GM12872 (cell line): ENCODE measurements around the gene M6PR.

Experiments
- TF ChIP-seq, protein P1 (sequence below): IDR thresholded peaks from 3 replicates; pipeline ENCODE4 v1.5.1; 2011; ENCODE audit warnings: low read depth, mild to moderate bottlenecking, low read length, moderate library complexity; ENCODE audit not compliant: insufficient read depth

Gene M6PR

DNA sequence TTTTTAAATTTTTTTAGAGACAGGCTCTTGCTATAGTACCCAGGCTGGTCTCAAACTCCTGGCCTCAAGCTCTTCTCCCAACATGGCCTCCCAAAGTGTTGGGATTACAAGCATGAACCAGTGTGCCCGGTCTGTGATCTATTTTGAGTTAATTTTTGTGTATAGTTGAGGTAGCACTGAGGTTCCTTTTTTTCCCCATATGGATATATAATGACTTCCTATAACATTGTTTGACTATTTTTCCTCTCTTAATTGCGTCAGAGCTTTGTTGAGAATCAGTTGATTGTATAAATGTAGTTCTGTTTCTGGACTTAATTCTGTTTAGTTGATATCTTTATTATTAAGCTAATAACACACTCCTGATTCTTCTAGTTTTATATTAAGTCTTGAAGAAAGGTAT is 8.6 kb upstream of the M6PR start:
- TF ChIP-seq, protein P1, sequence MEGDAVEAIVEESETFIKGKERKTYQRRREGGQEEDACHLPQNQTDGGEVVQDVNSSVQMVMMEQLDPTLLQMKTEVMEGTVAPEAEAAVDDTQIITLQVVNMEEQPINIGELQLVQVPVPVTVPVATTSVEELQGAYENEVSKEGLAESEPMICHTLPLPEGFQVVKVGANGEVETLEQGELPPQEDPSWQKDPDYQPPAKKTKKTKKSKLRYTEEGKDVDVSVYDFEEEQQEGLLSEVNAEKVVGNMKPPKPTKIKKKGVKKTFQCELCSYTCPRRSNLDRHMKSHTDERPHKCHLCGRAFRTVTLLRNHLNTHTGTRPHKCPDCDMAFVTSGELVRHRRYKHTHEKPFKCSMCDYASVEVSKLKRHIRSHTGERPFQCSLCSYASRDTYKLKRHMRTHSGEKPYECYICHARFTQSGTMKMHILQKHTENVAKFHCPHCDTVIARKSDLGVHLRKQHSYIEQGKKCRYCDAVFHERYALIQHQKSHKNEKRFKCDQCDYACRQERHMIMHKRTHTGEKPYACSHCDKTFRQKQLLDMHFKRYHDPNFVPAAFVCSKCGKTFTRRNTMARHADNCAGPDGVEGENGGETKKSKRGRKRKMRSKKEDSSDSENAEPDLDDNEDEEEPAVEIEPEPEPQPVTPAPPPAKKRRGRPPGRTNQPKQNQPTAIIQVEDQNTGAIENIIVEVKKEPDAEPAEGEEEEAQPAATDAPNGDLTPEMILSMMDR, result no peak

DNA sequence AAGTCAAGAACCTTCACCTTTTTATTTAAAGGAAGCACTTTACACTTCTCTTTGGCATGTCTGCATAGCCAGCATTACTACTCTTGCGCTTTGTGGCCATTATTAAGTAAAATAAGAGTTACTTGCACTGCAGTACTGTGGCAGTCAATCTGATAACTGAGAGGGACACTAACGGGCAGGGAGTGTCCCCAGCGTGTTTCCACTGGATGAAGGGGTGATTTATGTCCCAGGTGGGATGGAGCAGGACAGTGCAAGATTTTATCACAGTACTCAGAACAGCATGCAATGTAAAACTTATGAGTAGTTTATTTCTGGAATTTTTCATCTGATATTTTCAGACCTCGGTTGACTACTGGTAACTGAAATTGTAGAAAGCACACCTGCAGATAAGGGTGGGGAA is 8.1 kb upstream of the M6PR start:
- TF ChIP-seq, protein P1, result no peak

DNA sequence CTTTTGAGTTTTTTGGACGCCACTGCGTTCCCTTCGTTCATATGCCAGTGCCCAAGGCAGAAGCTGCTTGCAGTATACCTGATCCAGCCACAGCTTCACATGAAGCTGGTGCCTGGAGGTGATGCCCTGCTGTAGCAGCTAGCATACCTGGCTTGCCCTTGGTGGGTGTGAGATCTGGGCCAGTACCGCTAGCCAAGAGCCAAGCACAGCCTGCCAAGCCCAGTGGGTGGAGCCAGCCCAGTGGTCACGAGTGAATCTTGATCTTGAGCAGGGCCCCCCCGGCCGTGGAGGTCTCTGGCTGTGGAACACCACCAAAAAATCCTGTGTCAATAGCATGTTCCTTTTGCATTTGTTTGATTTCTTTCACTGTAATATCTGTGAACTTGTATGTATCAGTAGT is 7.3 kb upstream of the M6PR start:
- TF ChIP-seq, protein P1, result no peak

DNA sequence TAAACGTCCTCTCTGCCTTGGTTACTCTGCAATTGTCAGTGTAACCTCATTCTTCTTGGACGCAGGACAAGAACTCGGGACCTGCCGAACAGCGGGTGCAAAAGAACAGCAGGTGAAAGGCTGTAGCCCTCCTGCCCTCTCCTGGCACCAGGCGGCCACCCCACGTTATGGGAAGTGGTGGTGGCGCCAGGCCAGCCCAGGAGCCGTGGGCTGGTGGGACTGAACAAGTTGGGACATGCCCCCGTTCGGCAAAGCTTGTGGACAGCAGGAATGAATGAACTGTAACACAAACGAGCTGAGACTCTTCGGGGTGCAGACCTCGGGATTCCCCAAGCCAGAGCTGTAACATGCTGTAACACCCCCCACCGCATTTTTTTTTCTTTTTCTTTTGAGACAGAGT is 6.6 kb upstream of the M6PR start:
- TF ChIP-seq, protein P1, result no peak

DNA sequence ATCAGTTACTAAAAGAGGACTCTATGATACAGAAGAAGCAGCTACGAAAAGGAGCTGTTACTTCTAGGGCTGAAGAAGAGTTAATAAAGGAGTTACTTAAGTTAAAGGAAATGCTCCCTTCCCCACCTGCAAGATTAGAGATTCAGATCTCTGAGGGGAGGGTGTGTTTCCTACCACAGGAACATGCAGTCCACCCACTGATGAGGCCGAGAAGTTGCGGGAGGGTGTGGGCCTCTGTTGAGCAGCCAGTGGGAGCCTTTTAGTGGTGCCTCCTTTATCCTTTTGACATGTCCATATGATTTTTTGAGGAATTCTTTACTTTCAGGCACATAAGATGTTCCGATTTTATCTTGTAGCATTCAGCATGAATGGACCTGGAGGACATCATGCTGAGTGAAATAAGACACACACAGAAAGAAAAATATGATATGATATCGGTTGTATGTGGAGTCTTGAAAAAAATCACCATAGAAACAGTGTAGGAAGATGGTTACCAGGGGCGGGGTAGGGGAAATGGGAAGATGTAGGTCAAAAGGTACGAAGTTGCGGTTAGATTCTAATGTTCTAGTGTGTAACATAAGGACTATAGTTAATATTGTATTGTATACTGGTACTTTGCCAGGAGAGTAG is 4.4 kb upstream of the M6PR start:
- TF ChIP-seq, protein P1, result no peak

DNA sequence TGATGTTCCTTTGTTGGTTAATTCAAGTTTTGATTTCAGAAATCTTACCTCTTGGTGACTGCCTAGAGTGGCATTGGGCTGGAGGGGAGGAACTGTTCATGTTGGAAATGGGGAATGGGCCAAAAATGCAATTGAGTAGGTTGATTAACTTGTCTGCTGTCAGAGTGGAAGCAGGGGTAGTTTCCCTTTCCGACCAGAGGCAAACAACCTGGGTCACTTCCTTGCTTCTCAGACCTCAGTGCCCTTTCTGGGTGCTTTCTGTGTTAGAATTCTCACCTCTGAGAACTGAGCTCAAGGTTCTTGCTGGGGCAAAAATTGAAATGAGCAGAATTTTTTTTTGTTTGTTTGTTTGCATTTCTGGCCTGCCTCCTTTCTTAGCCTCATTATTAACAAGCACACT is 2.3 kb upstream of the M6PR start:
- TF ChIP-seq, protein P1, result no peak

DNA sequence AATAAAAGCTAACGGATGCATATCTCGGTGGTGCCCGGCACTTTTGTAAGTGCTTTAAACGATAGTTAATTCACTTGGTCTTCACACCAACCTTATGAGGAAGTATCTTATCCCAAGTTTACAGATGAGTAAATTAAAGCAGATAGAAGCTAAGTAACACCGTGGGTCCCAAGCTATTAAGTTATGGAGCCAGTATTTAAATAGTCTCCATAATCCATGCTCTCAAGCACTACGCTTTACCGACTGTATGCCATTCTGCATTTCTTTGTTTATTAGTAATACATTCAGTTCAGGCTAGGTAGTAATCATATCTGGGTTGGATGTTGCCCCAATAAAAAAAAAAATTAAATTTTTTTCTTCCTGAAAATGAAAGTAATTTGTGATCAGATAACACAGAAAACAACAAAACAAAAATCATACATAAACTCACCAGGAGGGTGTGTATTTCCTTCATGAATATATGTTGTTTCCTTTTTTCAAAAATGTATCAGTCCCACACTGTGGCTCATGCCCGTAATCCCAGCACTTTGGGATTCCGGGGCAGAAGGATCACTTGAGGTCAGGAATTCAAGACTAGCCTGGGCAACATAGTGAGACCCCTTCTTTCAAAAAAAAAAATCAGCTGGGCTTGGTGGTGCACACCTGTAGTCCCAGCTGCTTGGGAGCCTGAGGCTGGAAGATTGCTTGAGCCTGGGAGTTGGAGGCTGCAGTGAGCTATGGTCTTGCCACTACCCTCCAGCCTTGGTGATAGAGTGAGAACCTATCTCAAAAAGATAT is 1.4 kb upstream of the M6PR start:
- TF ChIP-seq, protein P1, result no peak
